Measurements from ENCODE around the gene FLNB. TPM values are rescaled to one million over a fixed set of nuclear protein-coding genes. Genes with fewer than 3 reads are reported as not detected.

FLNB gene
- total RNA-seq, 4 donors from 2014 or later: 60.2 to 138 (median 96.2) TPM

GRCh38 chr3:58189691-58190090, 181.5 kb downstream of the FLNB start:
- no peaks in the 10 kb centered on the region for H3K9me3 ChIP-seq
- no peak for ATAC-seq
- no peak overlapping the region for H3K4me3 ChIP-seq
- no peaks in the 10 kb centered on the region for H3K36me3 ChIP-seq
- 70 to 83% methylated on average over 1 to 2 of the region's 5 CpGs for whole genome bisulfite sequencing, 2 donors (ENCODE audit: low coverage in 1 of 2)
- TF ChIP-seq CTCF (IDR thresholded peaks at IDR 0.05) (no peak), POLR2A (IDR thresholded peaks at IDR 0.05) (no peak), EP300 (IDR thresholded peaks at IDR 0.05) (no peak), POLR2AphosphoS5 (IDR thresholded peaks at IDR 0.05) (no peak)
- H3K27ac ChIP-seq: peak overlapping the region in 1 of 4 donors; percentile 36
- H3K4me1 ChIP-seq: no peaks in the 10 kb centered on the region
- H3K27me3 ChIP-seq: no peaks in the 10 kb centered on the region

GRCh38 chr3:58190291-58190690, 182.1 kb downstream of the FLNB start:
- H3K36me3 ChIP-seq: no peaks in the 10 kb centered on the region
- no peak for ATAC-seq
- no peak overlapping the region for H3K27ac ChIP-seq
- H3K27me3 ChIP-seq: no peaks in the 10 kb centered on the region
- no peaks in the 10 kb centered on the region for H3K4me1 ChIP-seq
- no peak overlapping the region for H3K4me3 ChIP-seq
- WGBS, 2 donors (ENCODE audit: low coverage in 1 of 2): no CpG with 5 or more reads among the region's 4 CpGs
- TF ChIP-seq EP300 (IDR thresholded peaks at IDR 0.05): no peak
- no peak for TF ChIP-seq POLR2AphosphoS5 (IDR thresholded peaks at IDR 0.05)
- TF ChIP-seq CTCF (IDR thresholded peaks at IDR 0.05): no peak
- TF ChIP-seq POLR2A (IDR thresholded peaks at IDR 0.05): no peak
- H3K9me3 ChIP-seq: no peaks in the 10 kb centered on the region

GRCh38 chr3:58190882-58191281, 182.7 kb downstream of the FLNB start:
- H3K4me1 ChIP-seq: no peaks in the 10 kb centered on the region
- H3K9me3 ChIP-seq: no peaks in the 10 kb centered on the region
- no peaks in the 10 kb centered on the region for H3K36me3 ChIP-seq
- no peak for ATAC-seq
- WGBS, 2 donors (ENCODE audit: low coverage in 1 of 2): 58 to 80% methylated on average over 1 to 2 of the region's 4 CpGs
- no peaks in the 10 kb centered on the region for H3K27me3 ChIP-seq
- H3K27ac ChIP-seq: no peak overlapping the region
- no peak overlapping the region for H3K4me3 ChIP-seq
- TF ChIP-seq CTCF (IDR thresholded peaks at IDR 0.05) (no peak), POLR2AphosphoS5 (IDR thresholded peaks at IDR 0.05) (no peak), EP300 (IDR thresholded peaks at IDR 0.05) (no peak), POLR2A (IDR thresholded peaks at IDR 0.05) (no peak)

GRCh38 chr3:58191361-58191991, 183.3 kb downstream of the FLNB start:
- no peak for TF ChIP-seq EP300 (IDR thresholded peaks at IDR 0.05)
- no peak for TF ChIP-seq POLR2AphosphoS5 (IDR thresholded peaks at IDR 0.05)
- TF ChIP-seq POLR2A (IDR thresholded peaks at IDR 0.05): no peak
- no peak for TF ChIP-seq CTCF (IDR thresholded peaks at IDR 0.05)
- no peak overlapping the region for H3K4me3 ChIP-seq
- H3K27me3 ChIP-seq: no peaks in the 10 kb centered on the region
- 63 to 73% methylated on average over 5 to 9 of the region's 10 CpGs for WGBS, 2 donors (ENCODE audit: low coverage in 1 of 2)
- no peaks in the 10 kb centered on the region for H3K9me3 ChIP-seq
- no peak overlapping the region for H3K27ac ChIP-seq
- no peak for ATAC-seq
- no peaks in the 10 kb centered on the region for H3K36me3 ChIP-seq
- H3K4me1 ChIP-seq: no peaks in the 10 kb centered on the region

- no peak overlapping the region for H3K4me3 ChIP-seq
- H3K9me3 ChIP-seq: no peaks in the 10 kb centered on the region
- no peaks in the 10 kb centered on the region for H3K27me3 ChIP-seq
- no peak overlapping the region for H3K27ac ChIP-seq
- no peak for ATAC-seq
- no peak for TF ChIP-seq POLR2AphosphoS5 (IDR thresholded peaks at IDR 0.05)
- no peak for TF ChIP-seq EP300 (IDR thresholded peaks at IDR 0.05)
- TF ChIP-seq CTCF (IDR thresholded peaks at IDR 0.05): no peak
- no peak for TF ChIP-seq POLR2A (IDR thresholded peaks at IDR 0.05)
- 86 to 100% methylated on average over 1 to 3 of the region's 5 CpGs for WGBS, 2 donors (ENCODE audit: low coverage in 1 of 2)
- no peaks in the 10 kb centered on the region for H3K4me1 ChIP-seq
- no peaks in the 10 kb centered on the region for H3K36me3 ChIP-seq
Observed at GRCh38 chr3:58192069-58192468, 183.8 kb downstream of the FLNB start.
